Hematopoietic multipotent progenitor cell treated with erythropoietin and hydrocortisone succinate and interleukin-3 and kit ligand, for 4 days (in vitro differentiated cells): ENCODE measurements around the gene LCE3B.

Source experiments
- DNase-seq: peaks from one replicate; pipeline ENCODE4 v3.0.0-alpha.2; 2015

LCE3B gene

GRCh38 chr1:152663098-152663497 lies 49.5 kb downstream of the LCE3B start, which contains the start of gene LCE2D:
LCE2D (plus strand) TSS chr1:152663380; CDS start chr1:152664106, 726 bp downstream.
- DNase-seq: no peak
